Activated T-cell treated with anti-CD3 and anti-CD28 coated beads, Interleukin-2, amount 50 U/mL, for 1 hour (primary cell): ENCODE data around the gene PTCH2.

ENCODE experiments used
- DNase-seq: peaks from one replicate; pipeline ENCODE4 v3.0.0-alpha.2; 2020

The PTCH2 gene

DNA sequence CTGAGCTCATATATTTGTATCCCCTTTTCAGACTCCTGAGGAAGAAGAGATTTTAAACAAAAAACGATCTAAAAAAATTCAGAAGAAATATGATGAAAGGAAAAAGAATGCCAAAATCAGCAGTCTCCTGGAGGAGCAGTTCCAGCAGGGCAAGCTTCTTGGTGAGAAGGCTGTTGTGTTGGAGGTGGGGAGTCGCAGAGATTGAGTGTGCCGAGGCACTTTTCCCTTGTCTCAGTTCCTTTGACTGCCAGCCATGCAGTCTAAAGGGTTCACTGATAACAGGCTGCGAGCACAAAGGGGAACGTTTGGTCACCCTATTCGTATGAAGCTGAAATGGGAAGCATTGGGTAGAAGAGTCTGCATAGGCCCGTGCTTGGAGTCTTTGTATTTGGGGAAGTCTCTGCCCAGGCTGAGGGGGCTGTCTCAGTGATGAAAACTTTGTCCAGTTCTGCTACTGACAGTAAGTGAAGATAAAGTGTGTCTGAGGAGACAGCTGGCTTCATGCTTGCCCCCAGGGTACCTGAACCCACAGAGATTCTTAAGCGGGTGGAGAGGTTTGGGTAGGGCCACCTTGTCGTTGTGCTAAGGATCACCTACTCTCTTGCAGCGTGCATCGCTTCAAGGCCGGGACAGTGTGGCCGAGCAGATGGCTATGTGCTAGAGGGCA is 65.0 kb downstream of the PTCH2 start:
- no peak for DNase-seq

- no peak for DNase-seq
Measured at GRCh38 chr1:44777547-44777946, 65.5 kb downstream of the PTCH2 start.

- DNase-seq = no peak
Measured at GRCh38 chr1:44776730-44777068, 66.4 kb downstream of the PTCH2 start.

GRCh38 chr1:44775930-44776729 is 66.9 kb downstream of the PTCH2 start:
- DNase-seq = peak; percentile 44

DNA sequence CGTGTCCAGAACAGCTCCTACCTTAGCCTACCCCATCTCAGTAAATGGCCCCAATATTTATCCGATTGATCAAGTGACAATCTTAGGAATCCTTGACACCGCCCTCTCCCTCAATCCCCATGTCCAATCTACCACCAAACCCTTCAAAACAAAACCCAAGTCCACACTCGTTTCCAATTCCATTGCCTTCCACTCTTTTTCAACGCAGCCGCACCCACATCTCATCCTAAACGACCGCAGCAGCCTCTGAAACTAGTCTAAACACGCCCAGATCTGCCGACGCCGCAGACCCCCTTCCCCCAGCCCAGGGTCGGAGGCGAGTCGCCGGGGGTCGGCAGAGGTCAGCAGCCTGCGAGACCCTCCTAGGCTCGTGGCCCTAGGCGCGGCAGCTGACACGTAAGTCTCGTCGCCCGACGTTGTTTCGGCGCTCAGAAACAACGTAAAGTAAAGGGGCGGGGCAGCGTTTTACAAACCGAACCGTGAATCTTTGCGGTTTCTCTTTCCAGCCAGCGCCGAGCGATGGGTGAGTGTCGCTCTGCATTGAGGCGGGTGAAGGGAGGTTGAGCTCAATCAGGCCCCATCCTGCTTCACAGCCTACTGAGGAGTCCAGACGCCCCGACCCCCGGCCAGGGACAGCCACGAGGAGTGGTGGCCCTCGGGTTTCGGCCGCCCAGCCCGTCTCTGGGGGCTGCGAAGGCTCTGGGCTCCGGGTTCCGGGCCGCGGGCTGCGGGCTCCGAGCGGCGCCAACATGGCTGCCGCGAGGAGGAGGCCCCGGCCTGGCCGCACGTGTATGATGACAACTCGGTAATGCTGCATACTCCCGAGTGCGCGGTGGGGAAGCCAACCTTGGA is 67.7 kb downstream of the PTCH2 start, which contains the start of gene RPS8:
Gene RPS8, plus strand, starts transcription at position 463 of the 852 bp plus-strand sequence. Its CDS starts 57 bp downstream, at position 520.
- DNase-seq = peak; percentile 87
